ENCODE results near the gene PTPRN2. TPM values are rescaled to one million over a fixed set of nuclear protein-coding genes. Genes with fewer than 3 reads are reported as not detected.
"Not testable (repeated sequence)": the region's sequence is repeated elsewhere in the genome, so short reads cannot be mapped to it uniquely, and the experiment has no call there.

PTPRN2 gene
- total and polyA plus RNA-seq, 7 donors: 3.2 to 7.1 (median 5.5) TPM

GRCh38 chr7:157903296-157903695 is 684.3 kb downstream of the PTPRN2 start:
- Histone ChIP-seq H3K27me3 (no peaks in the 10 kb centered on the region), H3K27ac (no peak overlapping the region), H3K36me3 (no peaks in the 10 kb centered on the region), H3K4me3 (no peak overlapping the region), H3K4me1 (no peaks in the 10 kb centered on the region), H3K9me3 (no peaks in the 10 kb centered on the region)
- no peak for TF ChIP-seq POLR2A (IDR thresholded peaks at IDR 0.05)
- TF ChIP-seq POLR2AphosphoS5 (IDR thresholded peaks at IDR 0.05): no peak
- no peak for TF ChIP-seq CTCF (IDR thresholded peaks at IDR 0.05)
- no peak for TF ChIP-seq EP300 (IDR thresholded peaks at IDR 0.05)
- DNase-seq: no peak
- 90 to 92% methylated on average over 9 of the region's 9 CpGs for WGBS, 2 donors
- intact Hi-C loops (cut with DNase I): no loop called here

DNA sequence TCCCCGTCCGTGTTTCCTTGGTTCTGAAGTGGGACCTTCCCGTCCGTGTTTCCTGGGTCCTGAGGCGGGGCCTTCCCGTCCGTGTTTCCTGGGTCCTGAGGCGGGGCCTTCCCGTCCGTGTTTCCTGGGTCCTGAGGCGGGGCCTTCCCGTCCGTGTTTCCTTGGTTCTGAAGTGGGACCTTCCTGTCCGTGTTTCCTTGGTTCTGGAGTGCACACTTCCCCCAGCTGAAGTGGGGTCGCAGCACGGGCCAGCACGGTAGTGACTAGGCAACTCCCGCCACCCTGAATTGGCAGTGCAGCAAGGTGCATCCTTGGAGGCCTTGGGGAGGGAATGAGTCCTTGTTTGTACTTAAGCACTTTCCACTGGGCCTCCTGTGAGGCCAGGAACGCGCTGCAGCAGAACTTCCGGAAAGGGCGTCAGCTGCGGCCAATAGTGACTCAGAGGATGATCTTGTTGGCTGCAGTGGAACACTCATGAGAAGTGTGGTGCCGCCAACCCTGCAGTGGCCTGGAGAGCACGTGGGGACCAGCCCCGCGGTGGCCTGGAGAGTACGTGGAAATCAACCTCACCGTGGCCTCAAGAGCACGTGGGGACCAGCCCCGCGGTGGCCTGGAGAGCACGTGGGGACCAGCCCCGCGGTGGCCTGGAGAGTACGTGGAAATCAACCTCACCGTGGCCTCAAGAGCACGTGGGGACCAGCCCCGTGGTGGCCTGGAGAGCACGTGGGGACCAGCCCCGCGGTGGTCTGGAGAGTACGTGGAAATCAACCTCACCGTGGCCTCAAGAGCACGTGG is 685.6 kb downstream of the PTPRN2 start:
- H3K36me3 ChIP-seq: not testable (repeated sequence)
- 92 to 94% methylated on average over 44 of the region's 45 CpGs for WGBS, 2 donors

GRCh38 chr7:157901166-157901565 is 686.5 kb downstream of the PTPRN2 start:
- no peaks in the 10 kb centered on the region for H3K9me3 ChIP-seq
- H3K27me3 ChIP-seq: peaks cover 0 to 3% (median 0%) of the 10 kb centered on the region in 3 donors
- no peaks in the 10 kb centered on the region for H3K4me1 ChIP-seq
- DNase-seq: no peak
- 89 to 92% methylated on average over 14 of the region's 14 CpGs for WGBS, 2 donors
- intact Hi-C loops (cut with DNase I): no loop called here
- no peak overlapping the region for H3K27ac ChIP-seq
- no peak overlapping the region for H3K4me3 ChIP-seq
- TF ChIP-seq CTCF (IDR thresholded peaks at IDR 0.05) (no peak), EP300 (IDR thresholded peaks at IDR 0.05) (no peak), POLR2AphosphoS5 (IDR thresholded peaks at IDR 0.05) (no peak), POLR2A (IDR thresholded peaks at IDR 0.05) (no peak)
- no peaks in the 10 kb centered on the region for H3K36me3 ChIP-seq

More for the DNA sequence above, 685.6 kb downstream of the PTPRN2 start:
- H3K4me1 ChIP-seq; intact Hi-C loops (cut with DNase I); DNase-seq; H3K27ac ChIP-seq; H3K27me3 ChIP-seq; H3K4me3 ChIP-seq; H3K9me3 ChIP-seq: not testable (repeated sequence)

GRCh38 chr7:157900556-157900955 is 687.1 kb downstream of the PTPRN2 start:
- Histone ChIP-seq H3K4me3 (no peak overlapping the region), H3K27ac (no peak overlapping the region), H3K9me3 (no peaks in the 10 kb centered on the region), H3K36me3 (no peaks in the 10 kb centered on the region), H3K4me1 (no peaks in the 10 kb centered on the region), H3K27me3 (peaks cover 0 to 3% (median 0%) of the 10 kb centered on the region in 3 donors)
- TF ChIP-seq CTCF (IDR thresholded peaks at IDR 0.05) (no peak), POLR2A (IDR thresholded peaks at IDR 0.05) (no peak), EP300 (IDR thresholded peaks at IDR 0.05) (no peak), POLR2AphosphoS5 (IDR thresholded peaks at IDR 0.05) (no peak)
- intact Hi-C loops (cut with DNase I): no loop called here
- WGBS, 2 donors: 81 to 87% methylated on average over 4 of the region's 4 CpGs
- no peak for DNase-seq

DNA sequence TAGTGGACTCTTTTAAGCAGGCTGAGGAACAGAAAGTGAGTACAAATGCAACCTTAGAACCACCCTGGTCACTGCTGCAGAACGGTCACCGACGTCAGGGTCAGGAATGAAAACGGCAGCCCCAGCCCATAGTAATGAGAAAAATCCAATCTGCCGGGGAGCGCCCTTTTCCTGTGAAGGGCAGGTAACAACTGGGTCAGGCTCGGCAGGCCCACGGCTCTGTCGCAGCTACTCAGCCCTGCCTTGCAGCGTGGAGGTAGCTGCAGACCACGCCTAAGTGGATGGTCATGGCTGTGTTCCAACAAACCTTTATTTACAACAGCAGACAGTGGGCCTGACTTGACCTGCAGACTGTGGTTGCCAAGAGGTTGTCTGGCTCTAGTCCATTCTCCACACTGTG is 687.6 kb downstream of the PTPRN2 start:
- Histone ChIP-seq H3K36me3 (no peaks in the 10 kb centered on the region), H3K4me1 (no peaks in the 10 kb centered on the region), H3K4me3 (no peak overlapping the region), H3K27ac (no peak overlapping the region), H3K27me3 (peaks cover 0 to 3% (median 0%) of the 10 kb centered on the region in 3 donors), H3K9me3 (no peaks in the 10 kb centered on the region)
- no peak for DNase-seq
- 28 to 69% methylated on average over 11 of the region's 11 CpGs for WGBS, 2 donors
- intact Hi-C loops (cut with DNase I): no loop called here
- TF ChIP-seq POLR2AphosphoS5 (IDR thresholded peaks at IDR 0.05) (no peak), CTCF (IDR thresholded peaks at IDR 0.05) (no peak), POLR2A (IDR thresholded peaks at IDR 0.05) (no peak), EP300 (IDR thresholded peaks at IDR 0.05) (no peak)

All from sigmoid colon (tissue), 7 donors.